Endothelial cell of umbilical vein (primary cell): ENCODE measurements around the gene KCNMA1. TPM values are rescaled to one million over a fixed set of nuclear protein-coding genes. Genes with fewer than 3 reads are reported as not detected.

Experiments
- BruUV-seq: library from RNA; stranded (reverse); fragments of 400-500 nt; replicated peaks from 2 replicates; lab custom pipeline; 2021; lab: Mats Ljungman, UMichigan
- CTCF ChIA-PET: fragments of 300-600, 350-600 bp; sonication (Branson Sonifier 250); formaldehyde crosslinking; loops from one replicate; lab custom pipeline; 2021; ENCODE audit warnings: antibody characterized with exemption, inconsistent platforms; lab: Charles Lee
- POLR2A ChIA-PET: fragments of 300-600, 350-600 bp; sonication (Branson Sonifier 250); formaldehyde crosslinking; loops from one replicate; lab custom pipeline; 2021; ENCODE audit warnings: antibody characterized with exemption, inconsistent platforms; lab: Charles Lee
- DNase-seq: peaks from one replicate; pipeline ENCODE4 v3.0.0-alpha.2; 2011; ENCODE audit warnings: low read depth, low spot score
- FAIRE-seq: peaks from 2 replicates; lab custom pipeline; 2011; peaks lifted over from hg19 to GRCh38; lab: Jason Lieb, UNC
- H2AFZ ChIP-seq: 2 replicates; pipeline ENCODE4 v1.6.0; 2012; ENCODE audit warnings: low read depth, low read length, control low read depth, inconsistent platforms
- H3K27ac ChIP-seq: 2 replicates; pipeline ENCODE4 v1.5.1; 2011; ENCODE audit warnings: low read depth, mild to moderate bottlenecking, control low read depth, low read length, moderate library complexity; ENCODE audit not compliant: insufficient read depth
- H3K27me3 ChIP-seq, 2 experiments: 2 replicates each; pipeline versions ENCODE4 v1.6.0 to v1.6.1; 2011; ENCODE audit warnings: low read length in 2 of 2, mixed read lengths in 1 of 2; ENCODE audit not compliant: control insufficient read depth in 2 of 2, insufficient read depth in 2 of 2
- H3K36me3 ChIP-seq, 2 experiments: 2 replicates in 1 of 2; 3 replicates in 1 of 2; pipeline ENCODE4 v1.5.1; 2011; ENCODE audit warnings: low read length in 2 of 2, mild to moderate bottlenecking in 1 of 2, moderate library complexity in 1 of 2; ENCODE audit not compliant: control insufficient read depth in 2 of 2, insufficient read depth in 2 of 2; ENCODE audit errors: extremely low read depth in 1 of 2
- H3K4me1 ChIP-seq: 3 replicates; pipeline ENCODE4 v1.5.1; 2011; ENCODE audit warnings: mild to moderate bottlenecking, low read length; ENCODE audit not compliant: control insufficient read depth, insufficient read depth; ENCODE audit errors: extremely low read depth
- H3K4me2 ChIP-seq: 2 replicates; pipeline ENCODE4 v1.6.1; 2011; ENCODE audit warnings: low read length, control low read depth, mixed read lengths; ENCODE audit not compliant: insufficient read depth
- H3K4me3 ChIP-seq, 3 experiments: fragments of 200-600 bp in 1 of 3; sonication (generic), shearing (Covaris generic) in 1 of 3; replicated peaks in 1 of 3; 2 replicates each; pipeline ENCODE4 v1.5.1; 2011 to 2016; ENCODE audit warnings: control low read depth in 3 of 3, low read length in 3 of 3, mild to moderate bottlenecking in 2 of 3, inconsistent platforms in 1 of 3, low read depth in 1 of 3, moderate library complexity in 1 of 3; ENCODE audit not compliant: insufficient read depth in 1 of 3
- H3K79me2 ChIP-seq: 2 replicates; pipeline ENCODE4 v1.6.0; 2012; ENCODE audit warnings: low read length, inconsistent platforms; ENCODE audit not compliant: control insufficient read depth, insufficient read depth
- H3K9ac ChIP-seq: replicated peaks from 2 replicates; pipeline ENCODE3; 2011; ENCODE audit warnings: low read length, control low read depth; ENCODE audit not compliant: insufficient read depth; ENCODE audit errors: extremely low read depth
- H3K9me1 ChIP-seq: replicated peaks from 3 replicates; pipeline ENCODE4 v1.6.0; 2011; ENCODE audit warnings: mild to moderate bottlenecking, low read length; ENCODE audit not compliant: control insufficient read depth, insufficient read depth; ENCODE audit errors: extremely low read depth
- H3K9me3 ChIP-seq: replicated peaks from 2 replicates; pipeline ENCODE4 v1.5.1; 2012; ENCODE audit warnings: low read length, inconsistent platforms; ENCODE audit not compliant: control insufficient read depth, insufficient read depth
- H4K20me1 ChIP-seq: replicated peaks from 2 replicates; pipeline ENCODE3; 2011; ENCODE audit warnings: mild to moderate bottlenecking, low read length; ENCODE audit not compliant: control insufficient read depth, insufficient read depth; ENCODE audit errors: extremely low read depth
- CTCF ChIP-seq, 2 donors: IDR thresholded peaks; 1 replicate in 1 of 2; 2 replicates in 1 of 2; pipeline ENCODE4 v1.5.1; 2011; ENCODE audit warnings: low read length in 2 of 2, mild to moderate bottlenecking in 2 of 2, moderate library complexity in 2 of 2, control low read depth in 1 of 2, inconsistent platforms in 1 of 2, low read depth in 1 of 2; ENCODE audit not compliant: insufficient read depth in 1 of 2; ENCODE audit errors: extremely low read depth in 1 of 2
- EZH2 ChIP-seq: IDR thresholded peaks from 2 replicates; pipeline ENCODE4 v1.6.1; 2012; ENCODE audit warnings: borderline replicate concordance, low read depth, mild to moderate bottlenecking, moderate library complexity, low read length, inconsistent platforms; ENCODE audit not compliant: severe bottlenecking
- FOS ChIP-seq: IDR thresholded peaks from 2 replicates; pipeline ENCODE4 v1.6.1; 2011; ENCODE audit warnings: mild to moderate bottlenecking, low read length, moderate library complexity, borderline replicate concordance; ENCODE audit not compliant: insufficient read depth
- GATA2 ChIP-seq: IDR thresholded peaks from 2 replicates; pipeline ENCODE4 v1.7.0; 2011; ENCODE audit warnings: low read depth, mild to moderate bottlenecking, moderate library complexity, mixed read lengths, low read length; ENCODE audit not compliant: insufficient read length, insufficient read depth
- JUN ChIP-seq: IDR thresholded peaks from 2 replicates; pipeline ENCODE4 v1.6.1; 2011; ENCODE audit warnings: borderline replicate concordance, low read depth; ENCODE audit not compliant: insufficient read length, insufficient read depth
- MYC ChIP-seq: IDR thresholded peaks from one replicate; pipeline ENCODE4 v1.6.1; 2011; ENCODE audit warnings: mild to moderate bottlenecking, low read depth, low read length
- POLR2A ChIP-seq: IDR thresholded peaks from 2 replicates; pipeline ENCODE4 v1.6.1; 2012; ENCODE audit warnings: low read depth, mild to moderate bottlenecking, control low read depth, low read length
- POLR2AphosphoS5 ChIP-seq: IDR thresholded peaks from 2 replicates; pipeline ENCODE4 v1.6.1; 2012; ENCODE audit warnings: low read depth, mild to moderate bottlenecking, control low read depth, low read length, moderate library complexity; ENCODE audit not compliant: insufficient read depth
- dilution Hi-C: fragments of 300-500 bp; cut with MboI; formaldehyde crosslinking; loops from one replicate; pipeline ENCODE4 v1.15.0; 2019; ENCODE audit warnings: low sequenced_read_pairs; ENCODE audit not compliant: extremely low pct_ligation_motif_present
- intact Hi-C: fragments of 100-400 bp; cut with micrococcal nuclease; formaldehyde crosslinking; loops from one replicate; pipeline ENCODE4 v1.10.0; 2022
- polyA plus RNA-seq, 4 experiments: library from polyadenylated mRNA; depleted of rRNA in 3 of 4; stranded (reverse) in 3 of 4; unstranded in 1 of 4; fragments of >200 nt; gene quantifications; 2 replicates each; pipeline versions ENCODE4 v1.2.1 to v1.2.3, GENCODE V29; 2011 to 2012; ENCODE audit warnings: missing spikeins in 1 of 4
- total RNA-seq: library from RNA; stranded (reverse); gene quantifications from 2 replicates; pipeline ENCODE4 v1.2.3, GENCODE V29; 2021
- TF ChIP-seq, protein P1 (sequence below): IDR thresholded peaks from 2 replicates; pipeline ENCODE4 v1.6.1; 2011; ENCODE audit not compliant: insufficient read depth, insufficient read length

The KCNMA1 gene
- total and polyA plus RNA-seq, 2 donors (not counting 3 experiments of a cell fraction or from before 2014, with no cell fraction given), result 0.10 to 0.82 TPM

GRCh38 chr10:76997631-76998030, 640.0 kb downstream of the KCNMA1 start:
- H3K79me2 ChIP-seq, result no peaks in the 10 kb centered on the region
- dilution Hi-C loops, result no loop called here
- no peaks in the 10 kb centered on the region for H4K20me1 ChIP-seq
- FAIRE-seq (no peak), DNase-seq (no peak)
- intact Hi-C loops, result no loop called here
- H3K9me1 ChIP-seq, result no peaks in the 10 kb centered on the region
- BruUV-seq, result no TSS peak
- no peak overlapping the region for H2AFZ ChIP-seq
- no peak overlapping the region for H3K9ac ChIP-seq
- TF ChIP-seq FOS (no peak), MYC (no peak), POLR2AphosphoS5 (no peak), JUN (no peak), EZH2 (no peak), CTCF (IDR thresholded peaks at IDR 0.05; ENCODE audit: extremely low read depth in 1 of 2, insufficient read depth in 1 of 2, low read depth in 1 of 2, low read length in 2 of 2) (no peak), POLR2A (no peak), GATA2 (no peak)
- TF ChIP-seq, protein P1, sequence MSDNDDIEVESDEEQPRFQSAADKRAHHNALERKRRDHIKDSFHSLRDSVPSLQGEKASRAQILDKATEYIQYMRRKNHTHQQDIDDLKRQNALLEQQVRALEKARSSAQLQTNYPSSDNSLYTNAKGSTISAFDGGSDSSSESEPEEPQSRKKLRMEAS, result no peak
- no peaks in the 10 kb centered on the region for H3K9me3 ChIP-seq
- POLR2A ChIA-PET, result no interaction called here
- H3K27ac ChIP-seq, result no peak overlapping the region
- peaks cover 2 to 3% of the 10 kb centered on the region in 2 experiments for H3K27me3 ChIP-seq
- no peak overlapping the region for H3K4me2 ChIP-seq
- H3K4me1 ChIP-seq, result no peaks in the 10 kb centered on the region
- no peaks in the 10 kb centered on the region for H3K36me3 ChIP-seq
- H3K4me3 ChIP-seq, result no peak overlapping the region
- CTCF ChIA-PET, result interaction anchor here (2.3 to 2.9 kb wide), 2 partner anchors 7 to 13 kb away, joined by 8 to 14 read pairs; no protein-coding TSS in a partner anchor
